SK-N-SH treated with all-trans-retinoic acid at 6 μM for 48 hours (cell line): Measurements from ENCODE around the gene CXCR5.

Experiments used
- ATAC-seq: fragments of 200-7000 bp; cut with Tn5 transposase; 3 replicates; pipeline ENCODE4 v1.9.1; 2020; ENCODE audit warnings: mild to moderate bottlenecking, moderate library complexity
- ARNTL ChIP-seq: fragments of 450-650 bp; formaldehyde crosslinking; IDR thresholded peaks from 2 replicates; pipeline ENCODE4 v1.5.0; 2020; ENCODE audit warnings: low read depth, mild to moderate bottlenecking, moderate library complexity, borderline replicate concordance
- BACH2 ChIP-seq: fragments of 250-450 bp; sonication (Bioruptor Pico); IDR thresholded peaks from 2 replicates; pipeline ENCODE4 v1.9.0; 2021; ENCODE audit warnings: mild to moderate bottlenecking, borderline replicate concordance
- CREB5 ChIP-seq: fragments of 250-450 bp; sonication (Bioruptor Pico); IDR thresholded peaks from 2 replicates; pipeline ENCODE4 v1.5.1; 2020; ENCODE audit warnings: low read depth, mild to moderate bottlenecking, moderate library complexity
- CSDC2 ChIP-seq: fragments of 250-450 bp; sonication (Bioruptor Pico); IDR thresholded peaks from 2 replicates; pipeline ENCODE4 v1.5.0; 2020; ENCODE audit warnings: mild to moderate bottlenecking, moderate library complexity
- CSRNP3 ChIP-seq: fragments of 250-450 bp; sonication (Bioruptor Pico); IDR thresholded peaks from 2 replicates; pipeline ENCODE4 v1.5.1; 2021; ENCODE audit warnings: mild to moderate bottlenecking, moderate library complexity
- ESRRG ChIP-seq: fragments of 250-450 bp; sonication (Bioruptor Pico); IDR thresholded peaks from 2 replicates; pipeline ENCODE4 v1.6.1; 2021; ENCODE audit warnings: mild to moderate bottlenecking
- ISL1 ChIP-seq: fragments of 250-450 bp; sonication (Bioruptor Pico); IDR thresholded peaks from 2 replicates; pipeline ENCODE4 v2.1.2; 2022; ENCODE audit warnings: mild to moderate bottlenecking, moderate library complexity
- OSR1 ChIP-seq: fragments of 250-450 bp; sonication (Bioruptor Pico); IDR thresholded peaks from 2 replicates; pipeline ENCODE4 v1.8.0; 2022; ENCODE audit warnings: moderate library complexity, mild to moderate bottlenecking, inconsistent platforms
- PATZ1 ChIP-seq: fragments of 250-450 bp; sonication (Bioruptor Pico); IDR thresholded peaks from 2 replicates; pipeline ENCODE4 v1.8.0; 2020; ENCODE audit warnings: mild to moderate bottlenecking, moderate library complexity, borderline replicate concordance
- POU6F1 ChIP-seq: fragments of 250-450 bp; sonication (Bioruptor Pico); IDR thresholded peaks from 2 replicates; pipeline ENCODE4 v1.8.0; 2021; ENCODE audit warnings: low read depth, mild to moderate bottlenecking, moderate library complexity, borderline replicate concordance
- SNAI2 ChIP-seq: fragments of 250-450 bp; sonication (Bioruptor Pico); IDR thresholded peaks from 2 replicates; pipeline ENCODE4 v1.5.0; 2020; ENCODE audit warnings: mild to moderate bottlenecking, moderate library complexity
- TCF4 ChIP-seq: fragments of 250-450 bp; sonication (Bioruptor Pico); IDR thresholded peaks from 2 replicates; pipeline ENCODE4 v1.8.0; 2021; ENCODE audit warnings: mild to moderate bottlenecking, moderate library complexity, borderline replicate concordance
- TOX ChIP-seq: fragments of 250-450 bp; sonication (Bioruptor Pico); IDR thresholded peaks from 2 replicates; pipeline ENCODE4 v1.8.0; 2021; ENCODE audit warnings: mild to moderate bottlenecking, moderate library complexity, borderline replicate concordance
- TSHZ2 ChIP-seq: fragments of 250-450 bp; sonication (Bioruptor Pico); IDR thresholded peaks from 2 replicates; pipeline ENCODE4 v1.5.0; 2020; ENCODE audit warnings: mild to moderate bottlenecking, moderate library complexity
- ZC3H10 ChIP-seq: fragments of 250-450 bp; sonication (Bioruptor Pico); IDR thresholded peaks from 2 replicates; pipeline ENCODE4 v1.5.1; 2021; ENCODE audit warnings: mild to moderate bottlenecking, moderate library complexity
- ZFP3 ChIP-seq: fragments of 250-450 bp; sonication (Bioruptor Pico); IDR thresholded peaks from 2 replicates; pipeline ENCODE4 v1.5.0; 2020; ENCODE audit warnings: mild to moderate bottlenecking, moderate library complexity
- ZFP30 ChIP-seq: fragments of 450-650 bp; formaldehyde crosslinking; IDR thresholded peaks from 2 replicates; pipeline ENCODE4 v1.5.0; 2022; ENCODE audit warnings: mild to moderate bottlenecking, moderate library complexity
- ZNF565 ChIP-seq: fragments of 450-650 bp; formaldehyde crosslinking; conservative IDR thresholded peaks from 2 replicates; pipeline ENCODE4 v1.5.0; 2020; ENCODE audit warnings: low read depth, mild to moderate bottlenecking, moderate library complexity
- ZNF70 ChIP-seq: fragments of 450-650 bp; formaldehyde crosslinking; IDR thresholded peaks from 2 replicates; pipeline ENCODE4 v1.5.0; 2020; ENCODE audit warnings: mild to moderate bottlenecking, moderate library complexity
- ZNF8 ChIP-seq: fragments of 450-650 bp; formaldehyde crosslinking; IDR thresholded peaks from 2 replicates; pipeline ENCODE4 v1.5.0; 2020; ENCODE audit warnings: mild to moderate bottlenecking, moderate library complexity

CXCR5 gene

GRCh38 chr11:118911113-118911879, 27.6 kb downstream of the CXCR5 start:
- ATAC-seq, result peak; percentile 25
- TF ChIP-seq ESRRG (CRISPR knock-in tag) (no peak), CSRNP3 (CRISPR knock-in tag) (no peak), ARNTL (CRISPR knock-in tag) (no peak), TOX (no peak), ZFP3 (CRISPR knock-in tag) (0 out of 2 replicates have a peak, but pooled peaks have one; percentile 45), OSR1 (no peak), TCF4 (no peak), ZNF565 (CRISPR knock-in tag) (no peak), ZNF8 (CRISPR knock-in tag) (no peak)

- TF ChIP-seq ZC3H10 (CRISPR knock-in tag) (no peak), PATZ1 (CRISPR knock-in tag) (0 out of 2 replicates have a peak, but pooled peaks have one; percentile 47), SNAI2 (CRISPR knock-in tag) (no peak), BACH2 (CRISPR knock-in tag) (no peak), TOX (no peak), ZFP30 (CRISPR knock-in tag) (no peak), ESRRG (CRISPR knock-in tag) (no peak), ISL1 (CRISPR knock-in tag) (no peak), CSDC2 (CRISPR knock-in tag) (no peak), POU6F1 (CRISPR knock-in tag) (0 out of 2 replicates have a peak, but pooled peaks have one; percentile 24), TCF4 (no peak), ZNF70 (no peak), CREB5 (CRISPR knock-in tag) (no peak), ARNTL (CRISPR knock-in tag) (no peak), OSR1 (no peak), TSHZ2 (no peak)
- TF ChIP-seq, all 23 proteins: peak for 2
These were observed 28.4 kb downstream of the CXCR5 start for GRCh38 chr11:118911880-118912741.

More at GRCh38 chr11:118911880-118912741, 28.4 kb downstream of the CXCR5 start:
- ATAC-seq, result peak; percentile 61
